CD4-positive, alpha-beta T cell (primary cell): ENCODE results near the gene NFATC1. TPM values are rescaled to one million over a fixed set of nuclear protein-coding genes. Genes with fewer than 3 reads are reported as not detected.
A peak's percentile ranks its signal among the peaks of the same experiment; 100 is the strongest.

ENCODE experiments used
- ATAC-seq: fragments of 200-7000 bp; cut with Tn5 transposase; one replicate; pipeline ENCODE4 v1.10.0; 2022; ENCODE audit warnings: mild to moderate bottlenecking; ENCODE audit not compliant: poor library complexity
- CTCF ChIA-PET: fragments of 350-600 bp; sonication (Branson Sonifier 250); formaldehyde crosslinking; loops from one replicate; lab custom pipeline; 2021; ENCODE audit warnings: antibody characterized with exemption, inconsistent platforms; lab: Charles Lee
- POLR2A ChIA-PET: fragments of 350-600 bp; sonication (Branson Sonifier 250); formaldehyde crosslinking; loops from one replicate; lab custom pipeline; 2021; ENCODE audit warnings: antibody characterized with exemption, inconsistent platforms; lab: Charles Lee
- DNase-seq, 14 experiments: peaks; one replicate each; pipeline ENCODE4 v3.0.0-alpha.2; 2013 to 2020; ENCODE audit warnings: mixed read lengths in 2 of 14
- H3K27ac ChIP-seq, 2 donors: one replicate each; pipeline versions ENCODE4 v1.5.1 to v1.7.0; 2013; ENCODE audit warnings: low read length in 2 of 2, low read depth in 1 of 2, mild to moderate bottlenecking in 1 of 2
- H3K27me3 ChIP-seq, 2 experiments: 1 replicate in 1 of 2; 2 replicates in 1 of 2; pipeline versions ENCODE4 v1.6.1 to v1.7.0; 2013; ENCODE audit warnings: low read length in 2 of 2, control low read depth in 1 of 2, mild to moderate bottlenecking in 1 of 2, moderate library complexity in 1 of 2; ENCODE audit not compliant: insufficient read depth in 2 of 2, control insufficient read depth in 1 of 2
- H3K36me3 ChIP-seq: one replicate; pipeline ENCODE4 v1.6.1; 2013; ENCODE audit warnings: low read length, control low read depth; ENCODE audit not compliant: insufficient read depth
- H3K4me1 ChIP-seq: one replicate; pipeline ENCODE4 v1.6.1; 2013; ENCODE audit warnings: low read length, control low read depth; ENCODE audit not compliant: insufficient read depth
- H3K4me3 ChIP-seq: one replicate; pipeline ENCODE4 v1.5.1; 2013; ENCODE audit warnings: mild to moderate bottlenecking, low read length, moderate library complexity
- H3K9me3 ChIP-seq, 2 experiments: 1 replicate in 1 of 2; 2 replicates in 1 of 2; pipeline versions ENCODE4 v1.6.1 to v1.7.0; 2013; ENCODE audit warnings: low read length in 2 of 2, mild to moderate bottlenecking in 2 of 2, control low read depth in 1 of 2, moderate library complexity in 1 of 2; ENCODE audit not compliant: control insufficient read depth in 1 of 2, insufficient read depth in 1 of 2
- H3K27ac Mint-ChIP-seq: one replicate; pipeline ENCODE4 v1.8.0; 2020; ENCODE audit warnings: mixed read lengths
- H3K27me3 Mint-ChIP-seq: one replicate; pipeline ENCODE4 v1.8.0; 2021; ENCODE audit warnings: mixed read lengths
- H3K36me3 Mint-ChIP-seq: one replicate; pipeline ENCODE4 v1.8.0; 2021; ENCODE audit warnings: low read depth, mixed read lengths
- H3K4me1 Mint-ChIP-seq: one replicate; pipeline ENCODE4 v1.8.0; 2021; ENCODE audit warnings: low read depth, mixed read lengths
- H3K4me3 Mint-ChIP-seq: one replicate; pipeline ENCODE4 v1.8.0; 2020; ENCODE audit warnings: mild to moderate bottlenecking, mixed read lengths
- H3K9me3 Mint-ChIP-seq: one replicate; pipeline ENCODE4 v1.8.0; 2020; ENCODE audit warnings: mixed read lengths
- CTCF ChIP-seq: fragments of 200-600 bp; IDR thresholded peaks from one replicate; pipeline ENCODE4 v1.8.0; 2022; ENCODE audit warnings: antibody characterized with exemption, mild to moderate bottlenecking
- intact Hi-C, 2 experiments: fragments of 100-400 bp; cut with DNase I in 1 of 2; cut with micrococcal nuclease in 1 of 2; formaldehyde crosslinking; loops; one replicate each; pipeline versions ENCODE4 v1.15.1 to v1.9.0; 2023 to 2025; cut with DNase I, micrococcal nuclease
- total RNA-seq, 174 experiments: library from RNA in 2 of 174; stranded (reverse) in 2 of 174; gene quantifications; one replicate each; pipeline ENCODE4 v1.2.3 and lab custom pipeline; 2021 to 2026

The NFATC1 gene
- total RNA-seq, 2 experiments from 2014 or later, result 107 to 113 TPM

GRCh38 chr18:79512461-79513380, 117.0 kb downstream of the NFATC1 start:
- no peak for ATAC-seq
- TF ChIP-seq CTCF, result no peak

DNA sequence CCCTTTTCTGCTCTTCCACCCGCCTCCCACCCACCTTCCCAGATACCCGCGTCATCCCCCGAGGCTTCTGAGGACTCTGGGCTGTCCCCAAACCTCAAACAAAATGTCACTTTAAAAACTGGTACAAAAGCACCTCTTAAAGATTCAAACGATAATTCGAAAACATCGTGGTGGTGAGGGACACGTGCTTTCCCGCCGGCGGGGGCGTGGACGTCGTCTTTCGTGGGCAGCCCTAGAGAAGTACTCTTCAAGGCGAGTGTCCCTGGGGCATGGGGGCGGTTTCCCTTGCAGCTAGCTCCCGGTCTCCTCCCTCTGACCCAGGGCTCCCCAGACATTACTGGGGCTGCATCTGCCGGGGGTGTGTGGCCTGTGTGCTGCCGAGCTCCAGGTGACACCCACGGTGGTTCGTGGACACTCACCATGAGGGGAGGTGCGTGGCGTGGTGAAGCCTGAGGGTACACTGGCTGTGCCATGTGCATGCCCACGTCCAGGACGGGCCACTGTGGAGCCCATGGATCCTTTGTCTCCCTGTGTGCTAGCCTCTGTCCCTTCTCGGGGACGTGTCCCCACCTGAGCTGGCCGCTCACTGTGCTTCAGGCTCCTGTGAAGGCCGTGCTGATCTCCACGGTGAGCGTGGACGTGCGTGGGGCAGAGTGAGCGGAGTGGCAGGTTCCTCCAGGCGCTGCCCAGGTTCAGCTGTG, 117.8 kb downstream of the NFATC1 start:
- Histone ChIP-seq H3K36me3 (peaks cover 38% of the 10 kb centered on the region), H3K27me3 (no peaks in the 10 kb centered on the region), H3K4me1 (peaks cover 35% of the 10 kb centered on the region), H3K9me3 (no peaks in the 10 kb centered on the region), H3K4me3 (no peak overlapping the region), H3K27ac (no peak overlapping the region)
- CTCF ChIA-PET, result no interaction called here
- intact Hi-C loops, result no loop called here
- no peak for TF ChIP-seq CTCF
- POLR2A ChIA-PET, result interaction anchor here (0.7 kb wide), 1 partner anchor 10 kb away, joined by 3 read pairs; no protein-coding TSS in a partner anchor
- DNase-seq, result peak in 2 of 14 experiments; percentile 13 to 20
- ATAC-seq, result no peak
- Mint-ChIP-seq H3K36me3 (peaks cover 19% of the 10 kb centered on the region), H3K27me3 (no peaks in the 10 kb centered on the region), H3K27ac (no peak overlapping the region), H3K9me3 (no peaks in the 10 kb centered on the region), H3K4me1 (peaks cover 48% of the 10 kb centered on the region), H3K4me3 (no peak overlapping the region)

More at GRCh38 chr18:79512461-79513380, 117.0 kb downstream of the NFATC1 start:
- Histone ChIP-seq H3K4me1 (peaks cover 35% of the 10 kb centered on the region), H3K4me3 (no peak overlapping the region), H3K36me3 (peaks cover 38% of the 10 kb centered on the region), H3K9me3 (no peaks in the 10 kb centered on the region), H3K27ac (no peak overlapping the region), H3K27me3 (no peaks in the 10 kb centered on the region)
- DNase-seq, result peak in 3 of 14 experiments; percentile 0 to 23 (median 19)
- POLR2A ChIA-PET, result no interaction called here
- Mint-ChIP-seq H3K27ac (no peak overlapping the region), H3K27me3 (no peaks in the 10 kb centered on the region), H3K4me3 (no peak overlapping the region), H3K4me1 (peaks cover 48% of the 10 kb centered on the region), H3K9me3 (no peaks in the 10 kb centered on the region), H3K36me3 (peaks cover 27% of the 10 kb centered on the region)
- intact Hi-C loops, result no loop called here
- CTCF ChIA-PET, result no interaction called here

- POLR2A ChIA-PET, result interaction anchor here (1.1 kb wide), 1 partner anchor 8 kb away, joined by 3 read pairs; no protein-coding TSS in a partner anchor
These were observed 119.6 kb downstream of the NFATC1 start for GRCh38 chr18:79515331-79515730.

More at GRCh38 chr18:79515331-79515730, 119.6 kb downstream of the NFATC1 start:
- ATAC-seq, result no peak
- Histone ChIP-seq H3K4me1 (peaks cover 46% of the 10 kb centered on the region), H3K9me3 (no peaks in the 10 kb centered on the region), H3K27me3 (no peaks in the 10 kb centered on the region), H3K4me3 (no peak overlapping the region), H3K27ac (no peak overlapping the region), H3K36me3 (peaks cover 26% of the 10 kb centered on the region)
- Mint-ChIP-seq H3K27me3 (no peaks in the 10 kb centered on the region), H3K27ac (peak overlapping the region; percentile 96), H3K4me3 (no peak overlapping the region), H3K9me3 (no peaks in the 10 kb centered on the region), H3K36me3 (peaks cover 19% of the 10 kb centered on the region), H3K4me1 (peaks cover 52% of the 10 kb centered on the region)
- DNase-seq, result peak in 1 of 14 experiments; percentile 22
- no peak for TF ChIP-seq CTCF
- CTCF ChIA-PET, result no interaction called here
- intact Hi-C loops, result loop anchor here in 1 of 2 experiments (5.0 kb wide), 1 partner anchor 48 kb away; no protein-coding TSS in a partner anchor
